Spleen (tissue), 7 donors: ENCODE measurements around the gene C1orf198.

Experiments used
- CTCF ChIP-seq, 11 experiments: fragments of 200-600 bp in 7 of 11; fragments of 450-650 bp in 4 of 11; sonication (generic) in 4 of 11; IDR thresholded peaks in 8 of 11; conservative IDR thresholded peaks in 3 of 11; 1 replicate in 7 of 11; 2 replicates in 4 of 11; pipeline versions ENCODE4 v1.4.0 to v1.8.0; 2016 to 2021; ENCODE audit warnings: antibody characterized with exemption in 11 of 11, inconsistent platforms in 4 of 11, mild to moderate bottlenecking in 1 of 11
- POLR2AphosphoS5 ChIP-seq, 3 donors: sonication (generic); formaldehyde crosslinking; IDR thresholded peaks; one replicate each; pipeline ENCODE4 v1.5.1; 2017; ENCODE audit warnings: antibody characterized with exemption in 3 of 3
- donor health status: DM: no; HTN: no; CAD: no; lungs with moderate emphysema.
- donor health status: DM: no; HTN: no; CAD: no.
- donor health status: DM: no; HTN: no; CAD: no.

- no peak for TF ChIP-seq CTCF (IDR thresholded peaks at IDR 0.05 in 8 of 11, conservative IDR thresholded peaks at IDR 0.05 in 3 of 11)
- TF ChIP-seq POLR2AphosphoS5 (IDR thresholded peaks at IDR 0.05) = no peak
Measured at GRCh38 chr1:230819976-230820375, 48.3 kb downstream of the C1orf198 start.
